Parathyroid adenoma (tissue), 2 donors: ENCODE results near the gene ABTB1.
"Not testable (repeated sequence)": the region's sequence is repeated elsewhere in the genome, so short reads cannot be mapped to it uniquely, and the experiment has no call there.

ENCODE experiments used
- H2AFZ ChIP-seq: fragments of 300-600 bp; sonication (generic); one replicate; pipeline ENCODE4 v1.7.0; 2017; ENCODE audit warnings: antibody characterized with exemption, mild to moderate bottlenecking
- H3K27ac ChIP-seq: fragments of 300-600 bp; sonication (generic); one replicate; pipeline ENCODE4 v1.7.0; 2017
- H3K27me3 ChIP-seq: fragments of 300-600 bp; sonication (generic); one replicate; pipeline ENCODE4 v1.7.0; 2017; ENCODE audit warnings: low read length; ENCODE audit not compliant: control insufficient read depth, insufficient read depth
- H3K36me3 ChIP-seq: fragments of 300-600 bp; sonication (generic); one replicate; pipeline ENCODE4 v1.7.0; 2017; ENCODE audit warnings: low read length; ENCODE audit not compliant: control insufficient read depth, insufficient read depth
- H3K4me1 ChIP-seq: fragments of 300-600 bp; sonication (generic); one replicate; pipeline ENCODE4 v1.7.0; 2017; ENCODE audit warnings: control low read depth
- H3K4me2 ChIP-seq: fragments of 300-600 bp; sonication (generic); one replicate; pipeline ENCODE4 v1.7.0; 2017; ENCODE audit warnings: low read length
- H3K4me3 ChIP-seq: fragments of 300-600 bp; sonication (generic); one replicate; pipeline ENCODE4 v1.7.0; 2017; ENCODE audit warnings: low read depth, low read length
- H3K79me2 ChIP-seq: fragments of 300-600 bp; sonication (generic); one replicate; pipeline ENCODE4 v1.7.0; 2017; ENCODE audit warnings: control low read depth
- H3K9ac ChIP-seq: fragments of 300-600 bp; sonication (generic); one replicate; pipeline ENCODE4 v1.7.0; 2017; ENCODE audit warnings: mild to moderate bottlenecking
- H3K9me3 ChIP-seq: fragments of 300-600 bp; sonication (generic); one replicate; pipeline ENCODE4 v1.7.0; 2017; ENCODE audit warnings: low read length; ENCODE audit not compliant: control insufficient read depth
- TF ChIP-seq, protein P1 (sequence below): fragments of 300-600 bp; sonication (generic); IDR thresholded peaks from one replicate; pipeline ENCODE4 v1.7.0; 2017; ENCODE audit warnings: antibody characterized with exemption, mild to moderate bottlenecking
- donor health status: primary hyperparathyroidism.

Gene ABTB1

DNA sequence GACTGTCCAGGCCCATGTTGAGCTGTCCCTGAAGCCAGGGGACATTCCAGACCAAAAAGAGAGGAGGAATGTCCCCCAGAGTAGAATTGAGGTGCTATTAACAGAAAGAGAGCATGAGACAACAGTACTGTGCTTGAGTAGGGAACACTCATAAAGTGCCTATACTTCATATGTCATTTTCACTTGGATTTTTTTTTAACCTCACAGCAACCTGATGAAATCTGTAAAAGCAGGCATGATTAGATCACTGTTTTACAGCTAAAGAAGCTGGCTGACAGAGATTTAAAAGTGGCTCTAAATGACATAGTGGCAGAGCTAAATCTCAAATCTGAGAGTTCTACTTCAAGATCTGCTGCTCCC, 24.9 kb upstream of the ABTB1 start:
- H3K27ac ChIP-seq = no peak overlapping the region
- no peaks in the 10 kb centered on the region for H3K4me1 ChIP-seq
- H3K36me3 ChIP-seq = no peaks in the 10 kb centered on the region
- no peaks in the 10 kb centered on the region for H3K27me3 ChIP-seq
- H3K9me3 ChIP-seq = no peaks in the 10 kb centered on the region
- no peak overlapping the region for H3K4me2 ChIP-seq
- no peak overlapping the region for H3K9ac ChIP-seq
- H2AFZ ChIP-seq = no peak overlapping the region
- TF ChIP-seq, protein P1, sequence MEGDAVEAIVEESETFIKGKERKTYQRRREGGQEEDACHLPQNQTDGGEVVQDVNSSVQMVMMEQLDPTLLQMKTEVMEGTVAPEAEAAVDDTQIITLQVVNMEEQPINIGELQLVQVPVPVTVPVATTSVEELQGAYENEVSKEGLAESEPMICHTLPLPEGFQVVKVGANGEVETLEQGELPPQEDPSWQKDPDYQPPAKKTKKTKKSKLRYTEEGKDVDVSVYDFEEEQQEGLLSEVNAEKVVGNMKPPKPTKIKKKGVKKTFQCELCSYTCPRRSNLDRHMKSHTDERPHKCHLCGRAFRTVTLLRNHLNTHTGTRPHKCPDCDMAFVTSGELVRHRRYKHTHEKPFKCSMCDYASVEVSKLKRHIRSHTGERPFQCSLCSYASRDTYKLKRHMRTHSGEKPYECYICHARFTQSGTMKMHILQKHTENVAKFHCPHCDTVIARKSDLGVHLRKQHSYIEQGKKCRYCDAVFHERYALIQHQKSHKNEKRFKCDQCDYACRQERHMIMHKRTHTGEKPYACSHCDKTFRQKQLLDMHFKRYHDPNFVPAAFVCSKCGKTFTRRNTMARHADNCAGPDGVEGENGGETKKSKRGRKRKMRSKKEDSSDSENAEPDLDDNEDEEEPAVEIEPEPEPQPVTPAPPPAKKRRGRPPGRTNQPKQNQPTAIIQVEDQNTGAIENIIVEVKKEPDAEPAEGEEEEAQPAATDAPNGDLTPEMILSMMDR = no peak
- H3K4me3 ChIP-seq = no peak overlapping the region
- H3K79me2 ChIP-seq = no peaks in the 10 kb centered on the region

DNA sequence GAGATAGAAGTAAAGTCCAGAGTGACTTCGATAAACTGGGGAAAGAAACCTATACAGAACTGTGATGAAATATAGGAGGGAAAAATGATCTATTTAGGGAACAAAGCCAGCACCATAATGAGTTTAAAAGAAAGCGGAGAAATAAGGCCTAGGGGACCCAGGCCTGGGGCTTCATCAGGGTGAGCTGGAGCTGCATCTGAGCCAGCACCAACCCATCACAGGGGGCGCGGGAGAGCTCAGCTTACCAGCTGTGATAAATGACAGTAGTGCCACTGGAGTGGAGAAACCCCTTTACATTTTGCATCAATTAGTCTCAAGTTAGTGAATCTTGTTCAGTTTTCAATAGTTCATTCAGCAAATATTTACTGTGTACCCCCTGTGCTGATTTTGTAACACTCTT, 22.5 kb upstream of the ABTB1 start:
- Histone ChIP-seq H3K4me2 (no peak overlapping the region), H3K27me3 (no peaks in the 10 kb centered on the region), H3K9ac (no peak overlapping the region), H3K27ac (no peak overlapping the region), H3K79me2 (no peaks in the 10 kb centered on the region), H3K9me3 (no peaks in the 10 kb centered on the region), H3K4me1 (no peaks in the 10 kb centered on the region), H3K4me3 (no peak overlapping the region), H3K36me3 (no peaks in the 10 kb centered on the region), H2AFZ (no peak overlapping the region)
- TF ChIP-seq, protein P1 = no peak

DNA sequence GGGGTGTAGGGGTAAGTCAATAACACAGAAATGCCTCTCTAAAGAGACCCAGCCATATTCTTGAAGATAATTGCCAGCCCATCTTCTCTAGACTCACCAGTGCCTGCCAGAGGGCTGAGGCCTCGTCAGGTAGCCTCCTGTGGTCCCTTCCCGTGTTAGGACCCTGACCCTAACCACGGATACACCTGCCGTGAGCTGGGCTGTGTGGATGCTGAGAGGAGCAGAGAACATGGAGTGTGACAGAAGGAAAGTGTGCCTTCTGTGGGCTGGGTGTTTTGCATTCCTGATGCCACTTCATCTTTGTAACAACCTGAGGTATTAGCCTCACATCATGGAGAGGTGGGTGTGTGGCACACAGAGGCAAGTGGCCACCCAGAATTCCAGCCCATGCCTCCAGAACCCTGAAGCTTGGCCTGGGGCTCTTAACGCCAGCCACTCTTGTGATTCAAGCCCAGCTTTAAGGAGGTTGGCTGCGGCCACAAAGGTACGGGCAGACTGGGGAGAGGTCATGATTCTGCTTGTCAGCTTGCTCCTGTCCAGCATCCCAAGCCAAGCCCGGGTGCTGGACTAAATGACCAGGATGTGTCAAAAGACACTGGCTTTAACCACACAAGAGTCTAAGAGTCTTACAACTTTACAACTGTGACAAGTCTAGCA, 21.1 kb upstream of the ABTB1 start:
- peaks cover 6% of the 10 kb centered on the region for H3K4me1 ChIP-seq
- no peak overlapping the region for H3K27ac ChIP-seq
- TF ChIP-seq, protein P1 = no peak
- H3K4me3 ChIP-seq = no peak overlapping the region
- no peak overlapping the region for H3K9ac ChIP-seq
- no peaks in the 10 kb centered on the region for H3K79me2 ChIP-seq
- H3K4me2 ChIP-seq = no peak overlapping the region
- H3K27me3 ChIP-seq = no peaks in the 10 kb centered on the region
- H3K9me3 ChIP-seq = no peaks in the 10 kb centered on the region
- H2AFZ ChIP-seq = no peak overlapping the region
- no peaks in the 10 kb centered on the region for H3K36me3 ChIP-seq

DNA sequence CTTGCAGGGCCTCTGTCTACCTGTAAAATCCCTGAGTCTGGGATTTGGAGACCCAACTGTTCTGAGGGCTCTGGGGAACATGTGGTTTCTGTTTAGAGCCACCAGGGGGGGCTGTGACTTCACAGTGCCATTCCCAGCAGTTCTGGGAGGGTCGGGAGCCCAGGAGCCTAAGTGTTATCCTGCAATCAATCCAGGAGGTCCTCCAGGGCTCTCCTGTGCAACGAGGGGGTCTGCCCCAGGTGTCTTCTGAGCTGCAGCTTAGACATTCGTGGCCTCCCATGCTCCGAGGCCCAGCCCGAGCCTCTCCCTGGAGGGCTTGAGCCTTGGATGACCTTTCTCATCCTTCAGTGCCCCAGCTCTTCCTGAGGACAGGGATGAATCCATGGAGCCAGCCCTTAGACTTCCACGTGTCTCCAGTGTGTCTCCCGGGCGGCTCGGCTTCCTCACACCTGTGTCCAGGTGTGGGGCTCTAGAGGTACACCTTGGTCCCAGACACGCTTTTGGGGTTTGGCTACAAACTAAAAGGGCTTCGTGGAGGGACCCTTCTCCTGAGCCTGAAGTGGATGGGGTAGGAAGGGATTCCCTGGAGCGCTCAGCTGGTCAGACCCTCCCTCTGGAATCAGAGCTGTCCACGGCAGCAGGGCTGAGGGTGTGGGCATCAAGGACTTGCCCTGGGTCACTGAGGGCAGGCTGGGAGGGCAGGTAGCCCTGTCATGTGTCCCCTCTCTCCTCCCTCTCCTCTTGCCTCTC, 20.3 kb upstream of the ABTB1 start:
- H3K4me1 ChIP-seq = peaks cover 6% of the 10 kb centered on the region
- no peaks in the 10 kb centered on the region for H3K9me3 ChIP-seq
- TF ChIP-seq, protein P1 = peak; percentile 81
- H3K79me2 ChIP-seq = no peaks in the 10 kb centered on the region
- no peaks in the 10 kb centered on the region for H3K36me3 ChIP-seq
- no peaks in the 10 kb centered on the region for H3K27me3 ChIP-seq
- no peak overlapping the region for H3K4me2 ChIP-seq
- no peak overlapping the region for H3K9ac ChIP-seq
- H3K4me3 ChIP-seq = no peak overlapping the region
- no peak overlapping the region for H3K27ac ChIP-seq
- H2AFZ ChIP-seq = no peak overlapping the region

DNA sequence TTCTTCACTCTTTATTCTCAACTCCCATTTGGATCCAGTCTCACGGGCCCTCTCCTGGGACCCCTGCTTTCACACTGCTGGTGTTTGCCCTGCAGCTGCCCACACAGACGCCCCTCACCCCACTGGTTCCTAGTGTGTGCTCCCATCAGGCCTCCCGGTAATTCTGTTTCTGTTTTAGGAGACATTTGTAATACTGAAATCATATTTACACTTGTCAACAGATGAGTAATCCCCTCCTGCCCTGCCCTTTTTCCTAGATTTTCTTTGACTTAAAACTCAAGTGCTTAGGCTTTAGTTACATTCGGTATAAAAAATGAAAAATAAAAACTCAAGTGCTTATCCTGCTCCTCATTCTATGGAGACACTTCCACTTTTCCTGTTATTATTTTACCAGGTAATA, 18.4 kb upstream of the ABTB1 start:
- peaks cover 6% of the 10 kb centered on the region for H3K4me1 ChIP-seq
- no peaks in the 10 kb centered on the region for H3K79me2 ChIP-seq
- H3K9ac ChIP-seq = no peak overlapping the region
- no peak overlapping the region for H3K4me2 ChIP-seq
- H3K4me3 ChIP-seq = no peak overlapping the region
- no peak overlapping the region for H3K27ac ChIP-seq
- TF ChIP-seq, protein P1 = no peak
- no peak overlapping the region for H2AFZ ChIP-seq
- H3K36me3 ChIP-seq = no peaks in the 10 kb centered on the region
- no peaks in the 10 kb centered on the region for H3K27me3 ChIP-seq
- no peaks in the 10 kb centered on the region for H3K9me3 ChIP-seq

DNA sequence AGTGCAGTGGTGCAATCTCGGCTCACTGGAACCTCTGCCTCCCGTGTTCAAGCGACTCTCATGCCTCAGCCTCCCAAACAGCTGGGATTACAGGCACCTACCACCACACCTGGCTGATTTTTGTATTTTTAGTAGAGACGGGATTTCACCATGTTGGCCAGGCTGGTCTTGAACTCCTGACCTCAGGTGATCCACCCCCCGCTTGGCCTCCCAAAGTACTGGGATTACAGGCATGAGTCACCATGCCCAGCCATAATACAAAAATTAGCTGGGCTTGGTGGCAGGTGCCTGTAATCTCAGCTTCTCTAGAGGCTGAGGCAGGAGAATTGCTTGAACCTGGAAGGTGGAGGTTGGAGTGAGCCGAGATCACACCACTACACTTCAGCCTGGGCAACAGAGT, 17.8 kb upstream of the ABTB1 start:
- H3K9me3 ChIP-seq, H3K4me3 ChIP-seq, H3K27me3 ChIP-seq, H3K27ac ChIP-seq, H3K79me2 ChIP-seq, H3K4me2 ChIP-seq, H3K36me3 ChIP-seq, H2AFZ ChIP-seq, H3K4me1 ChIP-seq, H3K9ac ChIP-seq: not testable (repeated sequence)
